DND-41 (cell line): ENCODE measurements around the gene RPS6KB2.

Source experiments
- EZH2 ChIP-seq: IDR thresholded peaks from 3 replicates; pipeline ENCODE4 v1.6.1; 2012; ENCODE audit warnings: borderline replicate concordance, low read depth, mild to moderate bottlenecking, moderate library complexity, low read length, inconsistent platforms; ENCODE audit not compliant: severe bottlenecking
- TF ChIP-seq, protein P1 (sequence below): IDR thresholded peaks from 2 replicates; pipeline ENCODE4 v1.5.1; 2012; ENCODE audit warnings: borderline replicate concordance, low read length, moderate library complexity, mild to moderate bottlenecking; ENCODE audit not compliant: poor library complexity, severe bottlenecking; ENCODE audit errors: extremely low read depth

DNA sequence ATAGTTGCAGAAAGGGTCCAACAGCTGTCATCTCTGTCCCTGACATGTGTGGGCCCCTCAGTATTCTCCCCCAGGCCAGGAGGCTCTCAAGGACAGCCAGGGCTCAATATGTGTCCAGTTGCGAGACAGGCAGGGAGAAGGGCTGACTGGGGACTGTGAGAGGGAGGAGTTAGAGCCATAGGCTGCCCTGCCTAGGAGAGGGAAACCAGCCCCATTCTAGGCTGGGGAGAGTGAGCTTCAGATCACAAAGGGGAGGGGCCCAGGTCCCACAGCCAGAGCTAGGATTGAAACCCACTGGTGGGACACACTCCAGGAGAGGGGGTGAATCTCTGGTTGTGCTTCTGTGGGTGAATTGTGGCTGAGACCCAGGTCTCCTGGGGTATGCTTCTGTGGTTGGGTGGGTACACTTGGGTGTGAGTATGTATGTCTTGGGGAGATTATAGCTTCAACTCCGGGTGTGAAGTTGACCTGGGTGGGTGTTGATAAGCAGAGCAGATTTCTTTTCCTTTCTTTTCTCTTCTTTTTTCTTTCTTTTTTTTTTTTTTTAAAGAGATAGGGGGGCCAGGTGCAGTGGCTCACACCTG, 14.9 kb upstream of the RPS6KB2 start:
- TF ChIP-seq, protein P1, sequence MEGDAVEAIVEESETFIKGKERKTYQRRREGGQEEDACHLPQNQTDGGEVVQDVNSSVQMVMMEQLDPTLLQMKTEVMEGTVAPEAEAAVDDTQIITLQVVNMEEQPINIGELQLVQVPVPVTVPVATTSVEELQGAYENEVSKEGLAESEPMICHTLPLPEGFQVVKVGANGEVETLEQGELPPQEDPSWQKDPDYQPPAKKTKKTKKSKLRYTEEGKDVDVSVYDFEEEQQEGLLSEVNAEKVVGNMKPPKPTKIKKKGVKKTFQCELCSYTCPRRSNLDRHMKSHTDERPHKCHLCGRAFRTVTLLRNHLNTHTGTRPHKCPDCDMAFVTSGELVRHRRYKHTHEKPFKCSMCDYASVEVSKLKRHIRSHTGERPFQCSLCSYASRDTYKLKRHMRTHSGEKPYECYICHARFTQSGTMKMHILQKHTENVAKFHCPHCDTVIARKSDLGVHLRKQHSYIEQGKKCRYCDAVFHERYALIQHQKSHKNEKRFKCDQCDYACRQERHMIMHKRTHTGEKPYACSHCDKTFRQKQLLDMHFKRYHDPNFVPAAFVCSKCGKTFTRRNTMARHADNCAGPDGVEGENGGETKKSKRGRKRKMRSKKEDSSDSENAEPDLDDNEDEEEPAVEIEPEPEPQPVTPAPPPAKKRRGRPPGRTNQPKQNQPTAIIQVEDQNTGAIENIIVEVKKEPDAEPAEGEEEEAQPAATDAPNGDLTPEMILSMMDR: no peak
- no peak for TF ChIP-seq EZH2
